NCI-H1048 (cell line): ENCODE measurements around the gene PARD6G.
A peak's percentile ranks its signal among the peaks of the same experiment; 100 is the strongest.

Experiments
- DNase-seq: peaks from one replicate; lab custom pipeline; 2025; lab: John Stamatoyannopoulos, UW

PARD6G gene

DNA sequence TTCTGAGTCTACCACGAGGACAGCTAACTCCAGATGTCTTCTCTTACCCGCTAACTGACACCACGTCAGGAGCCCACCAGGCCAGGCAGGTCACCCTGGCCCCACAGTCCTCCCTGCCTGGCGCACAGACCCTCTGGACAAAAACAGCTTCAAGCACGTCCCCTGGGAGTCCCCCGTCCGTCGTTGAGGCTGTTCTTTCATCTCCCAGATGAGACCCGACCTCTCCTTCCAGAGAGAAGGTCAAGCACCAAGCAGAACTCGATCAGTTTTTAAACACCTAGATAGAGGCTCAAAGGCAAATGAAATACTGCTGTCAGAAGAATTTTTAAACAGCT lies 57.8 kb downstream of the PARD6G start:
- DNase-seq: no peak

- no peak for DNase-seq
Observed at GRCh38 chr18:80188643-80189530, 58.4 kb downstream of the PARD6G start.

DNA sequence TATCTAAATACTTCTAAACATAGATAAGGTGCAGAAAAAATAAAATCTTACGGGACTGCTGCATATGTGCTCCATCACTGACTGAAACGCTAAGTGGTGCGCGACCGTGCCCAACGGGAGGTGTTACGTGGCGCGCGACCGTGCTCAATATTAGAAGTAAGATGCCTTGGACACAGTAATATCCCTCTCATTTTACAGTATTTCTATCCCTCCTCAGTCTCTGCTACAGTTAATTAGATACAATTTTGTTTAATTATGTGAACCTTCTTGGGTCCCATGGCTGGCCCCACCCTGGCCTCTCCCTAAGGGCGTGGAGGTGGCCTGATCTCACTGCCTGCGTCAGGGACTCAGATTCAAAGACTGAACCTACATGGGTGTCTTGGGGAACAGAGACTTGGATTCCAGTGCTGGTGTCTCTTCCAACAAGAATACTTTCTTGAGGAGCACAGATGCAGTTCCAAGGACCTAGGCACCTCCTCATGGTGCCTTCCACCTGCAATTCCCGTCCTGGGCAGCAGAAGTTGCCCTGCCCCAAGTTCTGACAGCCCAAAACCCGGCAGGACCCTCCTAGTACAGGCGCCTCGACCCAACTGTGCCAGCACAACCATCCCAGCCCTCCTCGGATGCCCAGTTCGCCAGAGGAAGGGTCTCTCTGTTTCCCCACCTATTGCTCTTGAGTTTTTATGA lies 59.2 kb downstream of the PARD6G start:
- no peak for DNase-seq

- DNase-seq: no peak
Observed at GRCh38 chr18:80185545-80185944, 61.8 kb downstream of the PARD6G start.

DNA sequence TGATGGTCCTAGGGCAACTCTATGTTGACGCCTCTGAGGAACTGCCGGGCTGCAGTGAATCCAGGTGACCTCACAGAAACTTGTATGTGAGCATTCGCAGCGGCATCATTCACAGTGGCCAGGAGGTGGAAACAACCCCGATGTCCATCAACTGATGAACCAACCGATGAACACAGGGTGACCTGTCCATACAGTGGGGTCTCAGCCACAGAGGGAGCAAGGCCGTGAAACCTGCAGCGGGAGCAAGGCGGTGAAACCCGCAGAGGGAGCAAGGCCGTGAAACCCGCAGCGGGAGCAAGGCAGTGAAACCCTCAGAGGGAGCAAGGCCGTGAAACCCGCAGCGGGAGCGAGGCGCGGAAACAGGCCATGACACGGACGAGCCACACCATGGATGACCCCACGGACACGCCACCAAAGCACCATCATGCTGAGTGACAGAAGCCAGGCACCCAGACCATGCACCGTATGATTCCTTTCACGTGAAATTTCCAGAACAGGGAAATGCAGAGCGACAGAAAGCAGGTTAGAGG lies 63.0 kb downstream of the PARD6G start:
- no peak for DNase-seq

- DNase-seq: no peak
Observed at GRCh38 chr18:80183273-80184050, 63.9 kb downstream of the PARD6G start.

DNA sequence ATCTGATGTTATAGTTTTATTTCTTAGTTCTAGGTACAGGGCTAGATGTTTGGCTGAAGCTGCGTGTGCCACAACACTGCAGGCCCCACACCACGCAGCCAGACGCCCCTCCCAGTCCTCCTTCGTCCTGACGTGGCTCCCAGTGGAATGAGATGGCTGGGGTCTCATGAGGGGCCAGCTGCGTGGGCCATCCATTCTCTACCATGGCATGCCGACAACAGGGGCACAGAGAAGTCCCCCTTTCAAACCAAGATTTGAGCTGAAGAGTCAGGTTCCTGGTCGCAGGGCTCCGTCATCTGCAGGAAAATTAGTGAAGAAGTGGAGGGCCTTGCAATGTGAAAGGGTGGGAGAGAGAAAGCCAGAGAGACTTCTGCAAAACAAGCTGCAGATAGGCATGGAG lies 64.5 kb downstream of the PARD6G start:
- DNase-seq: no peak

- DNase-seq: no peak
Observed at GRCh38 chr18:80181642-80182461, 65.5 kb downstream of the PARD6G start.

DNA sequence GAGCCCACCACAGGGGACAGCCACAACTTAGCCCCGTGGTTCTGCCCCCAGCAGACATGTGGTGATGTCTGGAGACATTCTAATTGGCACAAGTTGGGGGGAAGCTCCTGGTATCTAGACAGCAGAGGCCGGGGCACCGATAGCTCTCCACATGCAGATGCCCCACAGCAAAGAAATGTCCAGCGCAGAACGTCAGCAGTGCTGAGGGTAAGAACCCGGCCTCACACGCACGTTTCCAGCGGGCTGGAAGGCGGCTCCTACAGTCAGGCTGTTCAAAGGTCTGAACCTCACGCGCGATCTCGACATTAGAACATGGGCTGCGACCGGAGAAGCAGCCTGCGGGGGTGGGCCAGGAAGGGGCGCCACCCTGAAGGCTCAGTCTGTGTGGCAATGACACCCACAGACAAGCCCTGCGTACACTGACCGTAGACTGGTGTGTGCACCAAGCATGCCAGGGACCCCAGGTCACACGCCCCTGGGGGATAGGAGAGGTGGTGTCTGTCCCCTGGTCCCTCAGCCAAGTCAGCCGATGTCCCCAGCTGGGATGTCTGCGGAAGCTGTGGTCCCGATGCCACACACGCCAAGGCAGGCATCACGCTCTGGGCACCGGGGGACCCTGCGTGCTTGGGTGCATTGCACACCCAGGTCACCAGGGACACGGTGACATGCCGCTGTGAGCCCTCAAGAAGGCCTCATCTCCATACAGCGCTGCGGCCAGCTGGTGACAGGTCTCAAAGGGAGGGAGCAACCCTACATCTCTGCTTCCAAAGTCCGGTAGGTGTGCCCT lies 66.3 kb downstream of the PARD6G start:
- DNase-seq: no peak

GRCh38 chr18:80179857-80180558 lies 67.3 kb downstream of the PARD6G start:
- no peak for DNase-seq

DNA sequence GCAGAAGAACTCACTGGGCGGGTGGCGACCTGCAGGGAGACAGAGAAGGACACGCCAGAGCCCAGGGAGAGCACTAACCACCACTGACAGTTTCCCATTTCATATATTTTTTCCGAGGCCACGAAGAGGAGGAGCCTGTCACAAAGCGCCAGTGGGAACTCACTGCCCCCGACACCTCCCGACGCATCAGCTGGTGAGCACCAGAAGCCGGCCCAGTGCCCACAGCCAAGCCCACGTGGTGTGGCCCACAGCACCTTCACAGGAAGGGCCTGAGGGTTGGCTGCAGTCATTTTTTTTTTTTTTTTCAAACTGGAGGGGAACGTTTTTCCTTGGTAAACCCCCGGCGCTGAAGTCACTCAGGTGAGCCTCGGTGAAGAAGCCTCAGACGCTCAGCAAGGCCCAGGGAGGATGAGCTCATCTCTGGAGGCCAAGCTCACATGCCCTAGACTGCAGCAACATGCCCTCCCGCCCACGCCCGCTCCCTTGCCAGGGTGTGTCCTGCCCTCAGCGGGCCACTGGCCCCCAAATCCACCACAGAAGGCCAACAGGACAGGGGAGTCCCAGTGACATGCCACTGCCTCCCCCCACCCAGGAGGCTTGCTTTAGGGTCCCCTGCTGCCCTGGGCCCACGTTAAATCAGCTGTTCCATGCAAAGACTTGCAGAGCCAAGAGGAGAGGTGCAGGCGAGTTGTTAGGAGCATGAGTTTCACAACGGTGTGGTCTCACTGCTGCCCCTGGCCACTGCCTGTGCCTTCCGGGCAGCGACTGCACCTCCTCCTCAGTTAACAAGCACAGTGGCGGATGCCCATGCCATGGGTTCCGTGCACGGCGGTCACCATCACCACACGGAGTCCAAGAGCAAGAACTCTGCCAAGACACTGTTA lies 68.1 kb downstream of the PARD6G start:
- no peak for DNase-seq

DNA sequence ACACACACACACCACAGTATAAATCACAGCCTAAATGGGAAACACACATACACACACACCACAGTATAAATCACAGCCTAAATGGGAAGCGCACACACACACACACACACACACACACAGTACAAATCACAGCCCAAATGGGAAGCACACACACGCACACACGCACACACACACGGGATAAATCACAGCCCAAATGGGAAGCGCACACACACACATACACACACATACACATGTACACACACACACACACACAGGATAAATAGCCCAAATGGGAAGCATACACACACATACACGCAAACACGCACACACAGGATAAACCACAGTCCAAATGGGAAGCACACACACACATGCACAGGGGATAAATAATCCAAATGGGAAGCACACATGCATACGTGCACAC lies 70.2 kb downstream of the PARD6G start:
- DNase-seq: no peak

DNA sequence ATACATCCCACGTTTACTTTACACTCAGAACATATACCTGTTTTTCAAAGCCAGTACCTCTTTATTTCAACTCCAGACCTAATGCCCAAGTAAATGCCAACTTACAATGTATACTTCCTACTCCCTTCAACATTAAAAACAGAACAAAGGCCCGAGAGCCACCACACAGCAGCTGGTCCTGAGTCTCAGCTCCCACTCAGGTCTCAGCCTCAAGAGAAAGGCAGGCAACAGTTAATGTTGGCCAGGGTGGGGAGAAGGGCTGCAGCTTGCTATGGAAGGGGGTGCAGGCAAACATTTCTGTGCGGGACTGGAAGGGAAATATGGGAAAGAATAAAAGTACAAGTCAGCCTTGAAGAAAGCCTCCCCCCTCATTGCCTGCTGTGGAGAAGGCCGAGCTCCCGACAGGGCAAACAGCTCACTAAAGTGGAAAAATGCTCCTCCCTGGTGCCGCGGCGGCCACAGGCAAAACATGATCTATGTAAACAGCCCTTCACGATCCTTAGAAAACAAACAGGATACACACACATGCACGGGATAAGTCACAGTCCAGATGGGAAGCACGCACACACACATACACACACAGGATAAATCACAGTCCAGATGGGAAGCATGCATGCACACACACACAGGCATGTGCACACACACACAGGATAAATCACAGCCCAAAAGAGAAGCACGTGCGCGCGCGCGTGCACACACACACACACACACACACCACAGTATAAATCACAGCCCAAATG lies 70.8 kb downstream of the PARD6G start:
- DNase-seq: no peak

DNA sequence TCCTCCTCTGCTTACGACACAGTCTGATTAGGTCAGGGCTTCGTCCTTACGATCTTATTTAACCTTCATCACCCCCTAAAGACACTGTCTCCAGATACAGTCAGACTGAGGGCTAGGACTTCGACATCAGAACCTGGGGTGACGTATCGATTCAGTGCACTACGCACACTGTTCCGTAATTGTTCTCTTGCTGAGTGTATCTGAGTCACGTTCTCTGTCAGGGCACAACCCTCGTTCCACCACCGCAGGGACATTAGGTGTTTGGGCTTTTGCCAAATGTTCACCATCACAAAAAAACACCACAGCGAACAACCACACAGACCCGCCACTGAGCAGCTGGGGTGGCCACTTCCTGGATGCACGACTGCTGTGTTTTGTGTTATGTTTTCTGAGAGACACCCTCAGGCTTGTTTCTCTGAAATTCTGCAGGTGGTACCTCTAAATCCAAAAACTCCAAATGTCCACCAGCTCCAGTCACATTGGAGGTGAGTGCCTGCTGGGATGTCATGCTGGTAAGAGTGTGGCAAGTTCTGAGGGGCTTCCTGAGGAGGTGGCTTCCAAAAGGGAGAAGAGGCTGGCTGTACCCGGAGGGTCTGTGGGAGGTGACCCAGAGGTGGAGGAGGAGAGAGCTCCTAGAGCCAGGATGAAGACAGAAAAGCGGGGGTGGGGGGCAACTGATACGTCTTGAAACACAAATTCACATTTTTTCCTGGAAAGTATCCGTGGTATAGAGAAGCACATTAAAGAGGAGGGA lies 71.7 kb downstream of the PARD6G start:
- no peak for DNase-seq

DNA sequence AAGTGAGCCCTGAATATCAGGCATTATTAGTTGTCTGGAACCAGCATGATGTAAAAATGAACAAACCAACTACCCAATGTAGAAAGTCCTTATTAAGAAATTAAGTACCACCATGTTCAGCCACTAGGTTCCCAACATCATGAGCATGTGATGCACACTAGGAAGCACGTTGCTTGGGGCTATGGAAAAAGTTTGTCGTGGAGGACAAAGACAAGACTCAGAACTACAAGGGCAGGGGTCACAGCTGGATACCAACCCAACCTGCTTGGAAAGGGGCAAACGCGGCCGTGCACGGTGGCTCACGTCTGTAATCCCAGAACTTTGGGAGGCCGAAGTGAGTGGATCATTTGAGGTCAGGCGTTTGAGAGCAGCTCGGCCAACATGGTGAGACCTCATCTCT lies 74.3 kb downstream of the PARD6G start:
- DNase-seq: no peak

- no peak for DNase-seq
Observed at GRCh38 chr18:80172056-80172455, 75.3 kb downstream of the PARD6G start.

DNA sequence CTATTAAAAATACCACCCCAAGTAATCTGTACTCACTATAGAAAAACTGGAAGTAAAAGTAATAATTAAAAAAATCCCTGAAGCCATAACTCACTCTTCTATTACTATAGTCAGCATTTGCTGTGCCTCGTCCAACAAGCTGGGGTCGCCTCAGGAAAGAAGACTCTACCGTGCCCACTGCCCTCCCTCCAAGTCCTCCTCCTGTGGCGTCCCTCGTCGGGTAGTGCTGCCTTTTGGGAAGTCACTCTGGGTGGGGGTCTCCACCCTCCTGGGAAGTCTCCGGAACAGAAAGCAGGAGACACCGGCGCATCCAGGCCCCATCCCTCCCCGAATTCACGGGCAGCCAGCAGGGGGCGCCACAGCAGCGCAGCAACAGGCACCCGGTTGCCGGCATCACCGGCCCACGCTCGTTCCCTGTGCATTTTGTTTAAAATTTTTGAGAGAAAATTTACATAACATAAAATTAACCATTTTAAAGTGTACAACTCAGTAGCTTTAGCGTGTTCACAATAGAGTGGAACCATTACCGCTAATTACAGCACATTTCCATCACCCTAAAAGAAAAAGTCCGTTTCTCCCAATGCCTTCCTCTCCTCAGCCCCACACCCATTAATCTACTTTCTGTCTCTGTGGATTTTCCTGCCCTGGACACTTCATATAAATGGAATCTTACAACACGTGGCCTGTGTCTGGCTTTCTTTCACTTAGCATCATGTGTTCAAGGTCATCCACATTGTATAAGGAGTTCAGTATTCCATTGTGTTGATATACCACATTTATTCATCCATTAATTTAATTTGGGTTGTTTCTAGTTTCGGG lies 76.1 kb downstream of the PARD6G start:
- DNase-seq: peak; percentile 18
